SJCRH30 (cell line): Measurements from ENCODE around the gene THRB. TPM values are rescaled to one million over a fixed set of nuclear protein-coding genes. Genes with fewer than 3 reads are reported as not detected.
A peak's percentile ranks its signal among the peaks of the same experiment; 100 is the strongest.

Experiments
- DNase-seq, 2 experiments: peaks; one replicate each; pipeline ENCODE4 v3.0.0-alpha.2; 2015 to 2020
- H3K27ac ChIP-seq: fragments of 250-450 bp; sonication (Bioruptor Pico); 2 replicates; pipeline ENCODE4 v1.5.1; 2020; ENCODE audit warnings: mild to moderate bottlenecking, moderate library complexity
- H3K27me3 ChIP-seq: fragments of 250-450 bp; sonication (Bioruptor Pico); 2 replicates; pipeline ENCODE4 v1.5.1; 2020; ENCODE audit warnings: mild to moderate bottlenecking, moderate library complexity
- H3K36me3 ChIP-seq: fragments of 250-450 bp; sonication (Bioruptor Pico); 2 replicates; pipeline ENCODE4 v1.5.1; 2020; ENCODE audit warnings: mild to moderate bottlenecking, moderate library complexity
- H3K4me1 ChIP-seq: fragments of 250-450 bp; sonication (Bioruptor Pico); 2 replicates; pipeline ENCODE4 v1.5.1; 2020; ENCODE audit warnings: mild to moderate bottlenecking, moderate library complexity
- H3K4me3 ChIP-seq: fragments of 250-450 bp; sonication (Bioruptor Pico); 2 replicates; pipeline ENCODE4 v1.5.1; 2020; ENCODE audit warnings: mild to moderate bottlenecking, moderate library complexity
- H3K9me3 ChIP-seq: fragments of 250-450 bp; sonication (Bioruptor Pico); replicated peaks from 2 replicates; pipeline ENCODE4 v1.5.1; 2020; ENCODE audit warnings: mild to moderate bottlenecking, moderate library complexity
- total RNA-seq: library from RNA; depleted of rRNA; stranded (reverse); fragments of >200 nt; shearing (Covaris generic); gene quantifications from 2 replicates; pipeline ENCODE4 v1.2.3, GENCODE V29; 2014

The THRB gene
- total RNA-seq, 1 experiment from 2014 or later = not detected

- peaks cover 3% of the 10 kb centered on the region; the same call in 1 of the 2 replicates for H3K27me3 ChIP-seq
- H3K27ac ChIP-seq = no peak overlapping the region
- H3K4me1 ChIP-seq = no peaks in the 10 kb centered on the region
- no peaks in the 10 kb centered on the region for H3K36me3 ChIP-seq
- H3K9me3 ChIP-seq = no peaks in the 10 kb centered on the region
- DNase-seq = no peak
- no peak overlapping the region for H3K4me3 ChIP-seq
Observed at GRCh38 chr3:24291646-24292045, 203.0 kb downstream of the THRB start.

GRCh38 chr3:24290596-24290995 lies 204.1 kb downstream of the THRB start:
- no peak for DNase-seq
- no peak overlapping the region for H3K27ac ChIP-seq
- H3K36me3 ChIP-seq = no peaks in the 10 kb centered on the region
- no peaks in the 10 kb centered on the region for H3K27me3 ChIP-seq
- no peaks in the 10 kb centered on the region for H3K4me1 ChIP-seq
- no peaks in the 10 kb centered on the region for H3K9me3 ChIP-seq
- H3K4me3 ChIP-seq = no peak overlapping the region

GRCh38 chr3:24288496-24289236 lies 206.0 kb downstream of the THRB start:
- H3K36me3 ChIP-seq = no peaks in the 10 kb centered on the region
- H3K9me3 ChIP-seq = 0 out of 2 replicates have a peak, but pooled peaks cover 2% of the 10 kb centered on the region
- H3K27me3 ChIP-seq = no peaks in the 10 kb centered on the region
- no peak overlapping the region for H3K4me3 ChIP-seq
- no peak for DNase-seq
- H3K4me1 ChIP-seq = no peaks in the 10 kb centered on the region
- no peak overlapping the region for H3K27ac ChIP-seq

GRCh38 chr3:24287755-24288450 lies 206.7 kb downstream of the THRB start:
- no peaks in the 10 kb centered on the region for H3K4me1 ChIP-seq
- H3K27ac ChIP-seq = no peak overlapping the region
- no peak overlapping the region for H3K4me3 ChIP-seq
- DNase-seq = no peak
- H3K27me3 ChIP-seq = no peaks in the 10 kb centered on the region
- H3K36me3 ChIP-seq = no peaks in the 10 kb centered on the region
- H3K9me3 ChIP-seq = 0 out of 2 replicates have a peak, but pooled peaks cover 2% of the 10 kb centered on the region

- no peak overlapping the region for H3K4me3 ChIP-seq
- no peaks in the 10 kb centered on the region for H3K27me3 ChIP-seq
- no peaks in the 10 kb centered on the region for H3K36me3 ChIP-seq
- DNase-seq = no peak
- H3K9me3 ChIP-seq = 0 out of 2 replicates have a peak, but pooled peaks cover 2% of the 10 kb centered on the region
- H3K4me1 ChIP-seq = no peaks in the 10 kb centered on the region
- H3K27ac ChIP-seq = no peak overlapping the region
Observed at GRCh38 chr3:24286405-24286804, 208.2 kb downstream of the THRB start.

- H3K27me3 ChIP-seq = no peaks in the 10 kb centered on the region
- H3K4me1 ChIP-seq = no peaks in the 10 kb centered on the region
- no peaks in the 10 kb centered on the region for H3K36me3 ChIP-seq
- no peak overlapping the region for H3K4me3 ChIP-seq
- no peak for DNase-seq
- H3K27ac ChIP-seq = no peak overlapping the region
- H3K9me3 ChIP-seq = no peaks in the 10 kb centered on the region
Observed at GRCh38 chr3:24278543-24278942, 216.1 kb downstream of the THRB start.

GRCh38 chr3:24273491-24273890 lies 221.2 kb downstream of the THRB start:
- Histone ChIP-seq H3K36me3 (no peaks in the 10 kb centered on the region), H3K27me3 (peaks cover 4% of the 10 kb centered on the region; the same call in 1 of the 2 replicates), H3K4me3 (no peak overlapping the region), H3K9me3 (no peaks in the 10 kb centered on the region), H3K4me1 (no peaks in the 10 kb centered on the region), H3K27ac (no peak overlapping the region)
- DNase-seq = no peak

GRCh38 chr3:24272875-24273274 lies 221.8 kb downstream of the THRB start:
- no peak overlapping the region for H3K4me3 ChIP-seq
- H3K27ac ChIP-seq = no peak overlapping the region
- no peaks in the 10 kb centered on the region for H3K36me3 ChIP-seq

GRCh38 chr3:24272408-24272807 lies 222.2 kb downstream of the THRB start:
- Histone ChIP-seq H3K4me1 (no peaks in the 10 kb centered on the region), H3K9me3 (no peaks in the 10 kb centered on the region)
- DNase-seq = no peak

More at GRCh38 chr3:24272875-24273274, 221.8 kb downstream of the THRB start:
- Histone ChIP-seq H3K27me3 (peaks cover 4% of the 10 kb centered on the region; the same call in 1 of the 2 replicates), H3K4me1 (no peaks in the 10 kb centered on the region), H3K9me3 (no peaks in the 10 kb centered on the region)
- DNase-seq = no peak

GRCh38 chr3:24271228-24271627 lies 223.4 kb downstream of the THRB start:
- no peaks in the 10 kb centered on the region for H3K36me3 ChIP-seq
- no peaks in the 10 kb centered on the region for H3K4me1 ChIP-seq

More at GRCh38 chr3:24272408-24272807, 222.2 kb downstream of the THRB start:
- Histone ChIP-seq H3K4me3 (no peak overlapping the region), H3K27me3 (peaks cover 4% of the 10 kb centered on the region; the same call in 1 of the 2 replicates), H3K36me3 (no peaks in the 10 kb centered on the region), H3K27ac (no peak overlapping the region)

GRCh38 chr3:24270744-24271143 lies 223.9 kb downstream of the THRB start:
- no peak overlapping the region for H3K4me3 ChIP-seq
- H3K27me3 ChIP-seq = peaks cover 4% of the 10 kb centered on the region; the same call in 1 of the 2 replicates
- no peaks in the 10 kb centered on the region for H3K4me1 ChIP-seq
- DNase-seq = no peak
- H3K36me3 ChIP-seq = no peaks in the 10 kb centered on the region
- no peaks in the 10 kb centered on the region for H3K9me3 ChIP-seq
- H3K27ac ChIP-seq = no peak overlapping the region

More at GRCh38 chr3:24271228-24271627, 223.4 kb downstream of the THRB start:
- no peak overlapping the region for H3K27ac ChIP-seq
- peaks cover 4% of the 10 kb centered on the region; the same call in 1 of the 2 replicates for H3K27me3 ChIP-seq
- H3K9me3 ChIP-seq = no peaks in the 10 kb centered on the region
- H3K4me3 ChIP-seq = no peak overlapping the region
- no peak for DNase-seq

GRCh38 chr3:24270204-24270691 lies 224.4 kb downstream of the THRB start:
- Histone ChIP-seq H3K4me3 (no peak overlapping the region), H3K36me3 (no peaks in the 10 kb centered on the region), H3K27ac (no peak overlapping the region), H3K27me3 (peaks cover 4% of the 10 kb centered on the region; the same call in 1 of the 2 replicates), H3K4me1 (no peaks in the 10 kb centered on the region), H3K9me3 (no peaks in the 10 kb centered on the region)
- no peak for DNase-seq

- Histone ChIP-seq H3K27ac (no peak overlapping the region), H3K27me3 (no peaks in the 10 kb centered on the region; the same call in 1 of the 2 replicates), H3K4me3 (no peak overlapping the region), H3K9me3 (no peaks in the 10 kb centered on the region), H3K4me1 (peaks cover 19% of the 10 kb centered on the region), H3K36me3 (no peaks in the 10 kb centered on the region)
- DNase-seq = peak; percentile 43 to 74
Observed at GRCh38 chr3:24264748-24265158, 229.9 kb downstream of the THRB start.

GRCh38 chr3:24264011-24264410 lies 230.6 kb downstream of the THRB start:
- Histone ChIP-seq H3K27ac (no peak overlapping the region), H3K27me3 (no peaks in the 10 kb centered on the region; the same call in 1 of the 2 replicates), H3K4me3 (no peak overlapping the region), H3K36me3 (no peaks in the 10 kb centered on the region), H3K4me1 (peaks cover 21% of the 10 kb centered on the region), H3K9me3 (no peaks in the 10 kb centered on the region)
- no peak for DNase-seq
